T-helper 2 cell treated with Interferon-gamma antibody and Interleukin-4, amounts not matched to agents 100 ng/mL and 5 ng/mL, for 36 hours (primary cell): Measurements from ENCODE around the gene PTGS2. TPM values are rescaled to one million over a fixed set of nuclear protein-coding genes. Genes with fewer than 3 reads are reported as not detected.
"Not testable (repeated sequence)": the region's sequence is repeated elsewhere in the genome, so short reads cannot be mapped to it uniquely, and the experiment has no call there.

ENCODE experiments used
- intact Hi-C: fragments of 100-400 bp; cut with micrococcal nuclease; formaldehyde crosslinking; loops from one replicate; pipeline ENCODE4 v1.15.1; 2023
- total RNA-seq: library from RNA; stranded (reverse); gene quantifications from 2 replicates; pipeline ENCODE4 v1.2.3, GENCODE V29; 2022

The PTGS2 gene
- total RNA-seq, 1 donor from 2014 or later, result 1.2 TPM

DNA sequence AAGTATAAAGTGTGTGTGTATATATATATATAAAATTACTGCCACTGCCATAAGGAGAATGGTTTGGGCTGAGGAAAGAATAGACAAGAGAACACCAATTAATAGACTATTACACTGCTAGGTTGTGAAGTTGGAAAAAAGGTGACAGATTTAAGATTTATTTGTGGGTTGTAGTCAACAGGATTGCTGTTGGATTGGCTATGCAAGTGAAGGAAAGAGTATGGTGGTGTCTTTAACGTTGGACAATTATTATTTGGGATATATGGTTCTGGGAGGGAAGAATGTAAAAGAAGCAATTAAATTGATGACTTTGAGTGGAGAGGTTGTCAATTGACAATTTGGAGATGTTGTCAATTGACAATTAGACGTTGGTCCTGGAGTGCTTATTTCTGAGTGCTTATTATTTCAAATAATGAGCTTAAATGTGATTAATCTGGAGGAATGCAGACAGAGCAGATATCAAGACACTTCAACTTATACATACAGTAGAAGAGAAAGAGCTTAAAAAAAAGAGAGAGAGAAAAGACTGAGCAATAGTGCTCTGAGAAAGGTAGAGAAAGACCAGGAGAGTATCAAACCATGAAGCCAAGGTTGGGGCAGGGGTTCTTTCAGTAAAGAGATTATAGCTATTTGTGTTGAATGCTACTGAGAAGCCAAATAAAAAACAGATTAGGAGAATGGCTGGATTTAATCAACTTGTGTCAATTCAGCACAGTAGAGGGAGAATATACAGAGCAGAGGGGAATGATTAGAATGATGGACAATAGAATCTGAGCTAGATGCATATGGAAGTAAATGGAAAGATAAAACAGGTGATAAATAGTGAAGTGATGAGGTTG lies 9.7 kb downstream of the PTGS2 start:
- intact Hi-C loops, result no loop called here

DNA sequence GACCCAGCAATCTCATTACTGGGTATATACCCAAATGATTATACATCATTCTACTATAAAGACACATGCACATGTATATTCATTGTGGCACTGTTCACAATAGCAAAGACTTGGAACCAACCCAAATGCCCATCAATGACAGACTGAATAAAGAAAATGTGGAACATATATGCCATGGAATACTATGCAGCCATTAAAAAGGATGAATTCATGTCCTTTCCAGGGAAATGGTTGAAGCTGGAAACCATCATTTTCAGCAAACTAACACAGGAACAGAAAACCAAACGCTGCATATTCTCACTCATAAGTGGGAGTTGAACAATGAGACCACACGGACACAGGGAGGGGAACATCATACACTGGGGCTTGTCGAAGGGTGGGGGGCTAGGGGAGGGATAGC lies 10.4 kb downstream of the PTGS2 start:
- intact Hi-C loops, result not testable (repeated sequence)

DNA sequence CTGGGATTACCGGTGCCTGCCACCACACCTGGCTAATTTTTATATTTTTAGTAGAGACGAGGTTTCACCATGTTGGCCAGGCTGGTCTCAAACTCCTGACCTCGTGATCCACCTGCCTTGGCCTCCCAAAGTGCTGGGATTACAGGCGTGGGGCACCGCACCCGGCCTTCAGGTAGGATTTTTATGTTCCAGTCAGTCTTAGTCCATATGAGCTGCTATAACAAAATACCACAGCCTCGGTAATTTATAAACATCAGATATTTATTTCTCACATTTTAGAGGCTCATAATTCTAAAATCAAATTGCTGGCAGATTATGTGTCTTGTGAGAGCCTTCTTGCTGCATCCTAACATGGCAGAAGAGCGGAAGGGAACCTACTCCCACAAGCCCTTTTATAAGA lies 16.0 kb downstream of the PTGS2 start:
- intact Hi-C loops, result not testable (repeated sequence)

DNA sequence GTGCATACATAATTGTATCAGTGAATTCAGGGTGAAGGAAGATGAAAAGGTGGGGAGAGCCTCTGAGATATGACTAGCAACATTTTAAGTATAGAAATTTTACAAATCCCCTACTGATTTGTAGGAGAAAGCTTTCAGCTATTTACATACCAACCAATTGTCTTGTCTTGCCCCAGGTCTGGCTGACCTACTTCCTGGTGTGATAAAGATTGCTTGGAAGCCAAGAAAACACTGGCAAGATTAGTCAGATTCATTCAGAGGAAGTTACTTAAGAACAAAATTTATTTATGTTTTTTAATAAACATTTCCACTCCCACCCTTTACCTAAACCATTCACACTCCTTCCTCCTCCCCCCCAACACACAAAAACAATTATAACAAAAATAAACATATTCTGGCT lies 17.5 kb downstream of the PTGS2 start:
- intact Hi-C loops, result no loop called here

DNA sequence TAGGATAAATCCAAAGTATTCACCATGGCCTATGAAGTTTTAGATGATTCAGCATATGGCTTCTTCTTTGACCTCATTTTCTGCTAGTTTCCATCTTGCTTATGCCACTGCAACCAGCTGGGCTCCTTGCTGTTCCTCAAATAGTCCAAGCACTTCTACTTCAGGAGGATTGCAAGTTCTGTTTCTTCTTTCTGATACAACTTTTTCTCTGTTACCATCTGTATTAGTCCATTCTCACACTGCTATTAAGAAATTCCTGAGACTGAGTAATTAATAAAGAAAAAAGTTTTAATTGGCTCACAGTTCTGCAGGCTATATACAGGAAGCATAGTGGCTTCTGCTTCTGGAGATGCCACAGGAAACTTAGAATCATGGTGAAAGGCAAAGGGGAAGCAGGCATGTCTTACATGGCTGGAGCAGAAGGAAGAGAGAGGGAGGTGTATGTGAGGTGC lies 20.3 kb downstream of the PTGS2 start:
- intact Hi-C loops, result no loop called here

DNA sequence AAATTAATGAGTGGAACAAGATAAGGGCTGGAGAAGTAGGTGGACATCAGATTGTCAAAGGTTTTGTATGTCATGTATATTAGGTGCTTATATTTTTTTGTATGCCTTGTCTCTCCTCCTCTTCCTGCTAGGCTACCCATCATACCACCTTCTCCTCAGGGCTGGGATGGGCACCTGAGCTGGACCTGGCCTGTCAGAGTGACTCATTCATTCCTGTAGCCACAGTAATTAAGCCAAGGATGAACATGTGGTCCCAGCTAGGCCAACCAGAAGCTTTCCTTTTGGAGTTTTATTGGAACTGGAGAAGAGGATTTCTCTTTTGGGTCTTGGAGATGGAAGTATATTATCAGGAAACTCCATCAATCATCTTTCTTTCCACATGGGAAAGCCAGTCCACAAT lies 21.2 kb downstream of the PTGS2 start:
- intact Hi-C loops, result no loop called here

DNA sequence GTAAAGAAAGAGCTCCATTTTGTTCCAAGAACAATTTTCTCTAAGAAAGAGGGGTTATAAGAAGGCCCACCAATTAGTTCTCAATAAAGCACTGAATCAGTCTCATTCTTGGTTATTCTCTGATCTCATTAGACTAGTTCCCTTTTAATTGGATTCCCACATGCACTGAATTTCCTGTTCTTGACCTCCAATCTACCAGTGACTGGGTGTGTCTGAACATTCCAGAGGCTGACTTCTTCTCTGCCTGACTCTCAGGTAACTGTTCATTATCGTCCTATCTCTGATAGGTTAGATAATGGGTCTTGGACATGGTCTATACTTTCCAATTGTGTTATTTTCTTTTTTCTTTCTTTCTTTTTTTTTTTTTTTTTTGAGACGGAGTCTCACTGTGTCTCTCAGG lies 22.7 kb downstream of the PTGS2 start:
- intact Hi-C loops, result no loop called here

DNA sequence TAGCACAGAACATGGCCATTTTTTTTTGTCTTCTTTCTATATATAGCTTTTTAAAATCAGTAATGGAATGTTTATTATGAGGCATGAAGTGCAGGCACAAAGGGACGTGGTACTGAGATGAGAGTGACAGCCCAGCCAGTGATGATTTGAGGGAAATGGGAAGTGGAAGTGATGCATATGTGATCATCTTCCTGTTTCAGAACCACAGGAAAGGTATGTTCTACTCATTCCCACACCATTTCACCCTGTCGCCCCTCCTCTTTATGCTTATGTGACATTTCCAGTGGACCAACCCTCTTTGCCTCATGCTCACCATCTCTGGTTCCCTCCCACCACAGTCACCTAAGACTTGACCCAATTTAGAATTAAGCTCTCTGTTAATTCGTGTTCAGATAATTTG lies 24.3 kb downstream of the PTGS2 start:
- intact Hi-C loops, result no loop called here

DNA sequence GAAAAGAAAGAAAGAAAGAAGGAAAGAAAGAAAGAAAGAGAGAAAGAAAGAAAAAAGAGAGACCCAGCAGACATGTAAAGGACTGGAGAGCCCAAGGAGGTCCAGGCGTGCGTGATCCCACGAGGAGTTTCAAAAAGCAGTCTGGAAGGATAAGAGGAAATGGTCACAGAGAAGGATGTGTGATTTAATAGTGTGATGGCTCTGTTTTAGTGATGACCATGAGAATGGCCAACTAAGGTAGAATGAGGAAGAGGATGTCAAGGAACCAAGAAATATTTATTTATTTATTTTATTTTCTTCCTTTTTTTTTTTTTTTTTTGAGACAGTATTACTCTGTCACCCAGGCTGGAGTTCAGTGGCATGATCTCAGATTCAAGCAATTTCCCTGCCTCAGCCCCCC lies 25.5 kb downstream of the PTGS2 start:
- intact Hi-C loops, result no loop called here

DNA sequence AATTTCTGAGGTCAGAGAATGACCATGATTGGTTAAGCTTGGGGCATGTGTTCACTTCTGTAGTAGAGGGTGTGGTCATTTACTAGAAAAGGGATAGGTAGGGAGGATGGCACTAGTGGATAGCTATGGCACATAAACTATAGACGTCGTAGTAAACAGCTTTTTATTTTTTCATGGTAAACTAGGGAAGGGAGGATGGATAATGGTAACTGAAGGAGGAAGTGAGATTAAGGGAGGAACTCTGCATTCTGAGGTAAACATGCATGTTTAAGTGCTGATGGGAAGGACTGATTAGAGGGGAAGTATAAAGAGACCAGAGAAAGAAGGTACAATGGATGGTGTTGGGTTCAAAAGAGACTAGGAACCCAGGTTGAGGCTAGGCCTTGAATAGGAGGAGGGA lies 26.9 kb downstream of the PTGS2 start:
- intact Hi-C loops, result no loop called here

DNA sequence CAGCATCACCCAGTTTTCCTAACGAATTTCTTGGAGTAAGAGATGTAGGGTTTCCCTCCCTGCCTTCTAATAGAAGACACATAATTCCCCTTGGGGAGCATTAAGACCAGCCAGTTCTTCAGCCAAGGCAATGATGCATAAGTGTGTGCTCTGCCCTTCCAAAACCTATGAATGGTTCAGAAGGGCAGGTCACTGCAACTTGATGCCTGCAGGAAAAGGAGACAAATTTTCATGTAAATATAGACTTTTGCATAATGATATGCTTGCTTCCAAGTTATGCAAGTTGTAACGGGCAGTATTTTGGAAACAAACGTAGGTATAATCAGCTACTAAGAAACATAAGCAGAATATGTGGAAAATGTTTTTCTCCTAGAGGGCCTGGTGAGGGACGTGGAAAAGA lies 31.6 kb downstream of the PTGS2 start:
- intact Hi-C loops, result no loop called here

DNA sequence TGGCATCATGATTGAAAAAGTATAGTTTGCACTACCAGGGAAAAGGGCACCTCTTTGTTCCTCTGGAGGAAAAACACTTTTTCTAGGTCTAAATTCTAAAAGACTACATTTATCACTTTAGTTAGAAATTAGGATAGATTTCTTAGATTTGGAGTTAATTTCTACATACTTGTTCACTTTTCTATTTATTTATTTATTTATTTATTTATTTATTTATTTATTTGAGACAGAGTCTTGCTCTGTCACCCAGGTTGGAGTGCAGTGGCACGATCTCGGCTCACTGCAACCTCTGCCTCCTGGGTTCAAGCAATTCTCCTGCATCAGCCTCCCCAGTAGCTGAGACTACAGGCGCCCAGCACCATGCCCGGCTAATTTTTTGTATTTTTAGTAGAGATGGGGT lies 32.2 kb downstream of the PTGS2 start:
- intact Hi-C loops, result not testable (repeated sequence)

DNA sequence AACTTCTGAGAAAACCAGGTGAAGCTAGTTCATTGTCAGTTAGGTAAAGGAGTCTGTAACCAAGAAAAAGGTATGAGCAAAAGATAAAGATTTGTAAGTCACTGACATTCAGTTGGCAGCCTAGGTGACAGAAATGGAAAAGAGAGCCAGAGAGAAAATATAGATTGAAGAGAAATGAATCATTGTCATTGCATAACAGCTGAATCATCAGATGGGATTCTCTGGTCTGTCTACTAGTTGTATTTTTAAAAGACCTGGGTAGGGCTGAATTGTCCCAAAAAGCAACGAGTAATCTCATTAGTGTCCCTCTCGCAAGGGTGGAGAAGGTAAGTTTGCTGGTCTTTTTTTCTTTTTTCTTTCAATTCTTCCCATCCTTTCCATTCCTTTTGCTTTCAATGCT lies 36.6 kb downstream of the PTGS2 start:
- intact Hi-C loops, result no loop called here

DNA sequence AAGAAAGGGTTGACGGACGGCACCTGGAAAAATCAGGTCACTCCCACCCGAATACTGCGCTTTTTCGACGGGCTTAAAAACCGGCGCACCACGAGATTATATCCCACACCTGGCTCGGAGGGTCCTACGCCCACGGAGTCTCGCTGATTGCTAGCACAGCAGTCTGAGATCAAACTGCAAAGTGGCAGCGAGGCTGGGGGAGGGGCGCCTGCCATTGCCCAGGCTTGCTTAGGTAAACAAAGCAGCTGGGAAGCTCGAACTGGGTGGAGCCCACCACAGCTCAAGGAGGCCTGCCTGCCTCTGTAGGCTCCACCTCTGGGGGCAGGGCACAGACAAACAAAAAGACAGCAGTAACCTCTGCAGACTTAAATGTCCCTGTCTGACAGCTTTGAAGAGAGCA lies 42.7 kb downstream of the PTGS2 start:
- intact Hi-C loops, result not testable (repeated sequence)

DNA sequence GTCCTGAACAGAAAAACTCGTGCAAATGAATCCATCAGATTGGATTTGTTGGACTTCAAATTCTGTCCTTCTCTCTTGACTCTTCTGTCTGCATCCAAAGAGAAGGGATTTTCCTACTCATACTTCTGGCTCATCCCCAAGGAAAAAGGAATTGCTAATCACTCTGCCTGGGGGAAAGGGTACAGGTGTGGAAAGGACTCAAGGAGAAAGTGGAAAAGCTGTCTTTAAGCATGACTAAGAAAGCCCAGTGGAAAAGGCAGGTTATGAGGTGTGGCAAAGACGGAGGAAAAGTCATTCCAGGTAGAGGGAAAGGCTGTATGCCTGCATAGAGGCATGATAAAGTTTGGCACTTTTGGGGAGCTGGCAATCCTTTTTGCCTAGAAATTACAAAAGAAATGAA lies 43.4 kb downstream of the PTGS2 start:
- intact Hi-C loops, result no loop called here

DNA sequence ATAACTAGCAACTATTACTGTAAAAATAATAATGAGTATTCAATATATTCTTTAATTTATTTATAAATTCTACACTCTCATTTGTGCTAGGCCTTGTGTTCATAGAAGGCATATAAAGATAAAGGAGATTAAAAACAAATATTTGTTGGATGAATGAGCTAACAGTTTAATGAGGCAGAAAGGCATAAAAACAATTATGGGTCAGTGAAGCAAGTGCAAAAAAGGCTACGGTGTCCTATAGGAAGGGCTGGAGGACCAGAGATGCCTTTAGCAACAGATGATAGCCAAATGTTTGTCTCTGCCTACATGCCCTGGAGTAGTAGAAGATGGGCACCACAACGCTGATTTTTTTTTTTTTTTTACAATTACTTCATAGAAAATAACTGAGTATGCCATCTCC lies 45.7 kb downstream of the PTGS2 start:
- intact Hi-C loops, result no loop called here

DNA sequence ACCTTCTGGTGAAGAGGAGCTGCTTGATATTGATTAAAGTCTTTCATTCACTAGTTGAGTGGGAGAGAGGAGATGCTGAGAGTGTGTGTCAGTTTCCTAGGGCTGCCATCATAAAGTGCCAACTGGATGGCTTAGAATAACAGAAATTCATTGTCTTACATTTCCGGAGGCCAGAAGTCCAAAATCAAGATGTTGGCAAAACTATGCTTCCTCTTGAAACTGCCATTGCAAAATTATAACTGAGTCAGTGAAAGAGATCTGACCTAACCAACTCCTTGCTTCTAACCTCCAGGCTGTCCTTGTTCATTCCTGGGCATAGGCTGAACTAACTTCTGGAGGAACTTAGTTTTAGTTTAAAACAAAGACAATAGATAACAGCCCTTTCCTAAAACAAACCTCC lies 47.1 kb downstream of the PTGS2 start:
- intact Hi-C loops, result no loop called here

DNA sequence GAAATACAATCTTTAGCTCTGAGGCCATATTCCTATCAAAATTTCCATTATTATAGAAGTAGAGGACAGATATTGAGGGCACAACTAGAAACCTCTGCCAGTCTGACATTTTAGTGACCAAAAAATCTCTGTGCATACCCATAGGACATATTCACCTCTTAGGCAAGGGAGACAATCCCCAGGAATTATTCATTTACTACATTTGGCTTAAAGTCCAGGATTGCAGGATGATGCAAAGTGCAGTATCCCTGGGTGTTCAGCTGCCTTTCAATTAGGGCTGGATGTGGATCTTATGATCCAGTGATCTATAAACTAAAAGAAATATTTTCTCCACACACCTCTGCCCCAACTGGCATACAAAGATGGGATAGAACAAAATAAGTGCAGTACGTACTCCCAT lies 50.9 kb downstream of the PTGS2 start:
- intact Hi-C loops, result no loop called here

DNA sequence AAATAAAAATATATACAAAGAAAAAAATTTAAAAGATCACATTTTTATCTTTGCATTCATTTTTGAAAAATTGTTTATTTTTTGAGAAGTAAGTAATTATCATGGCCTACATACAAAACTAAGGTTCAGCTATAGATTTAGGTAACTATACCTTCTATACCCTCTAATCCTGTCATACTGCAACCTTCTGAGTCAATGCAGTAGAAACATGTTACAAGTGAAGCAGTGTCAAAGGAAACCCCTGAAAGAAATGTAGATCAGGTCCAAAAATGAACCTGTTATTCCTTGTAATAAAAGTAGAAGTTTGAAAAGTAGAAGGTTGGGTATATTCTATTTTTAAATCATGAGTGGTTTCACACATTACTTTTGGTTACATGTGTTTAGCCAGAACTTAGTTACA lies 51.3 kb downstream of the PTGS2 start:
- intact Hi-C loops, result no loop called here

DNA sequence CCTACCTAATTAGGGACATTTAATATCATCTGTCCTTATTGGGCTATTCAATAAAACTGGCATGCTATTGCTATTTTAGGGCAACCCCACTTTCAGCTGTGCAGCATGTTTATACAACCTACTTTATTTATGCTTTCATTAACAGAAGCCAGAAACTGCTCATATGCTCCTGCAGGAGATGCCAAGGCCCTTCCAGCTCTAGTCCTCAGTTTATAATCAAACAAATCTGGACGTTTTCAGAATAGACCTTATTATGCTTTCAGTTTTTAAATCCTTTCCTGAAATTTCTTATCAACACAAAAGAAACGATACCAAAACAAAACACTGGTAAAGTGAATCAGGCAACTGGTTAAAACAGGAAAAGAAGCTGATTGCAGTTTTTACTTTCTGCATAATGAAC lies 53.2 kb downstream of the PTGS2 start:
- intact Hi-C loops, result no loop called here

DNA sequence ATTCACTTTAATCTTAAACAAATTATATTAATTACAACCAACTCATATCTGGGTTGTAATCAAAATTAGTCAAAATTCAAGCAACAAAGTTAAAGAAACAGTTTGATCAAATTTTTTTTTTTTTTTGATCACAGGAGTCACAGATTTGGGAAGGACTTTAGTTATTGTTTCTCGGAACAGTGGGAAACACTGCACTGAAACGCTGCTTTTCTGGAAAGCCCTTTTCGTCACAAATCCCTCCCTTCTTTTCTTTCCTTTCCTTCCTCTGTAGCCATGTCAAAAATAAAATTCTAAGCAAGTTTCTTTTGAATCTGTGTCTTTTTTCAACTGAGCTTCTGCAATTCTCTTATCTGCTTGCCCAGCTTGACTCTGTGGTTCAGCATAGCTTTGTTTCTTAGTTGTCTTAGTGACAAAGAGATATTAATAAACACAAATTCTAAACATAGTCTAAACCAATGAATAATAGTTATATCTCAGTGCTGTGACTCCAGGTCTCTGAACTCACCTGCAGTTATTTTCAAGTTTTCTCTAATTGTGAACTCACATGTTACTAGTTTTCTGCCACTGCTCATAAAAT lies 53.8 kb downstream of the PTGS2 start:
- intact Hi-C loops, result no loop called here

DNA sequence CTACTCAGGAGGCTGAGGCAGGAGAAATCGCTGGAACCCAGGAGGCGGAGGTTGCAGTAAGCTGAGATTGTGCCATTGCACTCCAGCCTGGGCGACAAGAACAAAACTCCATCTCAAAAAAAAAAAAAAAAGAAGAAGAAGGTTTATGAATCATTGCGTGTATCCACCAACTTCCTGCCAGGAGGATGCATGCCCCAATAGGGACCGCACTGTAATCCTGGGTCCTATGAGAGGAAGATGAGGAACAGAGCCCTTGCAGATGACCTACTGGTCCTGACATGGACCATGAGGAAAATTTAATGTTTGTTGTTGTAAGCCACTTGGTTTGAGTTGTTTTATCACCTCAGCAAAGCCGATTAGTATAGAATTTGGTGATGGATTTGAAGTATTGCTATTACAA lies 56.7 kb downstream of the PTGS2 start:
- intact Hi-C loops, result no loop called here
